HG02943 (cell line): ENCODE results near the gene MED26.

Experiments used
- ATAC-seq: cut with Tn5 transposase; IDR thresholded peaks from one replicate; pipeline ENCODE4 v1.9.1; 2021; ENCODE audit warnings: mild to moderate bottlenecking, low read depth, moderate library complexity; ENCODE audit not compliant: unreplicated experiment

Gene MED26

GRCh38 chr19:16615808-16616207 lies 12.2 kb downstream of the MED26 start:
- no peak for ATAC-seq

- no peak for ATAC-seq
Observed at GRCh38 chr19:16614941-16615340, 13.1 kb downstream of the MED26 start.

GRCh38 chr19:16613841-16614240 lies 14.2 kb downstream of the MED26 start:
- ATAC-seq: no peak

- no peak for ATAC-seq
Observed at GRCh38 chr19:16612636-16613035, 15.4 kb downstream of the MED26 start.

GRCh38 chr19:16611121-16611520 lies 16.9 kb downstream of the MED26 start:
- no peak for ATAC-seq

- no peak for ATAC-seq
Observed at GRCh38 chr19:16609511-16610200, 18.3 kb downstream of the MED26 start.

- ATAC-seq: no peak
Observed at GRCh38 chr19:16608290-16608739, 19.7 kb downstream of the MED26 start.

GRCh38 chr19:16607819-16608218 lies 20.2 kb downstream of the MED26 start:
- no peak for ATAC-seq

- no peak for ATAC-seq
Observed at GRCh38 chr19:16605553-16605994, 22.4 kb downstream of the MED26 start.

- no peak for ATAC-seq
Observed at GRCh38 chr19:16605115-16605514, 22.9 kb downstream of the MED26 start.

GRCh38 chr19:16604615-16605014 lies 23.4 kb downstream of the MED26 start:
- no peak for ATAC-seq

GRCh38 chr19:16603090-16603489 lies 24.9 kb downstream of the MED26 start:
- no peak for ATAC-seq

GRCh38 chr19:16601378-16602052 lies 26.5 kb downstream of the MED26 start:
- ATAC-seq: no peak

- ATAC-seq: no peak
Observed at GRCh38 chr19:16600824-16601223, 27.2 kb downstream of the MED26 start.

GRCh38 chr19:16599655-16600346 lies 28.2 kb downstream of the MED26 start:
- no peak for ATAC-seq

- no peak for ATAC-seq
Observed at GRCh38 chr19:16598848-16599247, 29.2 kb downstream of the MED26 start.

- no peak for ATAC-seq
Observed at GRCh38 chr19:16596399-16596798, 31.6 kb downstream of the MED26 start.

- no peak for ATAC-seq
Observed at GRCh38 chr19:16595097-16595496, 32.9 kb downstream of the MED26 start.

- no peak for ATAC-seq
Observed at GRCh38 chr19:16594681-16595091, 33.3 kb downstream of the MED26 start.

GRCh38 chr19:16594131-16594586 lies 33.8 kb downstream of the MED26 start:
- ATAC-seq: no peak

- ATAC-seq: no peak
Observed at GRCh38 chr19:16593181-16593580, 34.8 kb downstream of the MED26 start.
